Subcutaneous abdominal adipose tissue (tissue), 5 donors: ENCODE measurements around the gene GGACT.

ENCODE experiments used
- H3K27ac ChIP-seq: one replicate; pipeline ENCODE4 v1.7.0; 2013; ENCODE audit warnings: low read depth, mild to moderate bottlenecking, inconsistent platforms, low read length, moderate library complexity
- H3K27me3 ChIP-seq, 5 donors: one replicate each; pipeline ENCODE4 v1.7.0; 2013; ENCODE audit warnings: low read length in 5 of 5, inconsistent platforms in 1 of 5; ENCODE audit not compliant: control insufficient read depth in 5 of 5, insufficient read depth in 4 of 5
- H3K36me3 ChIP-seq, 5 donors: one replicate each; pipeline ENCODE4 v1.7.0; 2013; ENCODE audit warnings: low read length in 5 of 5; ENCODE audit not compliant: control insufficient read depth in 5 of 5, insufficient read depth in 5 of 5
- H3K4me1 ChIP-seq, 5 donors: one replicate each; pipeline ENCODE4 v1.7.0; 2013; ENCODE audit warnings: low read length in 5 of 5, mild to moderate bottlenecking in 3 of 5, moderate library complexity in 1 of 5; ENCODE audit not compliant: control insufficient read depth in 5 of 5, insufficient read depth in 5 of 5
- H3K4me3 ChIP-seq, 5 donors: one replicate each; pipeline ENCODE4 v1.7.0; 2013; ENCODE audit warnings: low read length in 5 of 5, low read depth in 1 of 5
- H3K9ac ChIP-seq, 5 donors: one replicate each; pipeline ENCODE4 v1.7.0; 2013; ENCODE audit warnings: low read length in 5 of 5, mild to moderate bottlenecking in 4 of 5, moderate library complexity in 3 of 5
- H3K9me3 ChIP-seq, 5 donors: one replicate each; pipeline ENCODE4 v1.7.0; 2013; ENCODE audit warnings: low read length in 5 of 5; ENCODE audit not compliant: control insufficient read depth in 5 of 5
- donor health status: healthy.
- donor health status: healthy.
- donor health status: healthy.
- donor health status: healthy.
- donor health status: healthy.

Gene GGACT

DNA sequence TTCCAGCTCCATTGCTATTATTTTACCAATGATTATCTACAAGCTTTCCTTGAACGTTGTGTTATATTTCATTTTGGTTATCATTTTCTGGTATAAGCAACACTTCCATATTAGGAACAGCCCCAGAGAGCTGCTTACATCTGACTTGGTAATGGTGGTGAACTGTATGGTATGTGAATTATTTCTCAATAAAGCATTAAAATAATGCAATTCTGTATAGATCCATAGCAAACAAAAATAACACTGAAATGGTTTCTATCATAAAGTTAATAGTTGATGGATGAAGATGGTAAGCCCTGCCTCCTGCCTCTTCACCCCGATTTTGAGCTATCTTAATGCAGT lies 27.5 kb downstream of the GGACT start:
- no peaks in the 10 kb centered on the region for H3K27me3 ChIP-seq
- peaks cover 0 to 6% (median 5%) of the 10 kb centered on the region in 5 donors for H3K9me3 ChIP-seq
- no peaks in the 10 kb centered on the region for H3K4me1 ChIP-seq
- H3K27ac ChIP-seq: no peak overlapping the region
- H3K9ac ChIP-seq: no peak overlapping the region
- H3K4me3 ChIP-seq: no peak overlapping the region
- H3K36me3 ChIP-seq: no peaks in the 10 kb centered on the region

- Histone ChIP-seq H3K9me3 (peaks cover 0 to 1% (median under 1%) of the 10 kb centered on the region in 5 donors), H3K27me3 (no peaks in the 10 kb centered on the region), H3K9ac (no peak overlapping the region), H3K27ac (no peak overlapping the region), H3K4me3 (no peak overlapping the region), H3K4me1 (no peaks in the 10 kb centered on the region), H3K36me3 (no peaks in the 10 kb centered on the region)
Observed at GRCh38 chr13:100560498-100561157, 28.0 kb downstream of the GGACT start.

GRCh38 chr13:100559886-100560285 lies 28.7 kb downstream of the GGACT start:
- no peak overlapping the region for H3K4me3 ChIP-seq
- no peak overlapping the region for H3K9ac ChIP-seq
- no peaks in the 10 kb centered on the region for H3K27me3 ChIP-seq
- no peak overlapping the region for H3K27ac ChIP-seq
- H3K36me3 ChIP-seq: no peaks in the 10 kb centered on the region
- no peaks in the 10 kb centered on the region for H3K4me1 ChIP-seq
- no peaks in the 10 kb centered on the region for H3K9me3 ChIP-seq

DNA sequence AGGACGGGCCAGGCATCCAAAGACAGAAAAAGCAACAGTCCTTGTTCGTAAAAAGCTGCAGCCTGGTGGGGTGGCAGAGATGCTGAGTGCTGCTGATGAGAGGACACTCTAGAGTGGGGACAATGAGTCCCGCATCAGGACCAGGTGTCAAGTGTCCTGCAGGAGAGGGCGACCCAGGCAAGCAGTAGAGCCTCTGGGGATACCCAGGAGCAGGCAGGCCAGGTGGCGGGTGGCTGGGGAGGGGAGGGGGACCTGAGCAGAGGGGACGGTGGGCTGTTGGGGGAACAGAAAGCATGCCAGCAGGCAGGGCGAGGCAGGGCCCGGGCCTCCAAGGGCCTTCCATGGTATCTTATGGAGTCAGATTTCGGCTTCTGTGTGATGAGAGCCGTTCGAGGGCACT lies 35.8 kb downstream of the GGACT start:
- no peak overlapping the region for H3K4me3 ChIP-seq
- H3K4me1 ChIP-seq: peaks cover 0 to 15% (median 9%) of the 10 kb centered on the region in 5 donors
- no peaks in the 10 kb centered on the region for H3K27me3 ChIP-seq
- H3K27ac ChIP-seq: no peak overlapping the region
- peaks cover 0 to 2% (median 0%) of the 10 kb centered on the region in 5 donors for H3K36me3 ChIP-seq
- no peak overlapping the region for H3K9ac ChIP-seq
- no peaks in the 10 kb centered on the region for H3K9me3 ChIP-seq

- Histone ChIP-seq H3K4me1 (peaks cover 0 to 20% (median 14%) of the 10 kb centered on the region in 5 donors), H3K36me3 (peaks cover 0 to 2% (median 0%) of the 10 kb centered on the region in 5 donors), H3K9ac (no peak overlapping the region), H3K4me3 (no peak overlapping the region), H3K9me3 (no peaks in the 10 kb centered on the region), H3K27me3 (no peaks in the 10 kb centered on the region), H3K27ac (no peak overlapping the region)
Observed at GRCh38 chr13:100549316-100549715, 39.3 kb downstream of the GGACT start.

DNA sequence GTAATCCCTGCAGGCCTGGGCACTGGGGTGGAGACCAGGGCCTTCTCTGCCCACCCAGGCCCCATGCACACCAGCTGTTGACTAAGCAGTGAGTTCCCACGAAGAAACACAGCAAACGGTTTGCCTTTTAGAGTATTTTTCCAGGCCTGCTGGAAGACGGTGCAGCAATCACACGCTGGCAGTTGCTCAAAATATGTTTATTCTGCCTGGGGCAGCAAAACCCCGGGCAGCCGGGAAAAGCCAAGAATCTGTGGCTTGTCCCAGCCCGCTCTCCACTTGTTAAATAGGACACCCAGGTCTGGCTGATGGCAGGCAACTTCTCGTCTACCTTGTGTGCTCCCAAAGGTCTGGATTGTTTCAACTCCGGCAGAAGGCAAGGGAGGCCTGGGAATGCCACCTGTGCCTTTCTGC lies 40.8 kb downstream of the GGACT start:
- Histone ChIP-seq H3K4me3 (no peak overlapping the region), H3K9me3 (no peaks in the 10 kb centered on the region), H3K4me1 (peaks cover 2 to 24% (median 14%) of the 10 kb centered on the region in 5 donors), H3K27ac (peak overlapping the region; percentile 14), H3K27me3 (no peaks in the 10 kb centered on the region), H3K36me3 (no peaks in the 10 kb centered on the region), H3K9ac (peak overlapping the region in 2 of 5 donors; percentile 36 to 38)

DNA sequence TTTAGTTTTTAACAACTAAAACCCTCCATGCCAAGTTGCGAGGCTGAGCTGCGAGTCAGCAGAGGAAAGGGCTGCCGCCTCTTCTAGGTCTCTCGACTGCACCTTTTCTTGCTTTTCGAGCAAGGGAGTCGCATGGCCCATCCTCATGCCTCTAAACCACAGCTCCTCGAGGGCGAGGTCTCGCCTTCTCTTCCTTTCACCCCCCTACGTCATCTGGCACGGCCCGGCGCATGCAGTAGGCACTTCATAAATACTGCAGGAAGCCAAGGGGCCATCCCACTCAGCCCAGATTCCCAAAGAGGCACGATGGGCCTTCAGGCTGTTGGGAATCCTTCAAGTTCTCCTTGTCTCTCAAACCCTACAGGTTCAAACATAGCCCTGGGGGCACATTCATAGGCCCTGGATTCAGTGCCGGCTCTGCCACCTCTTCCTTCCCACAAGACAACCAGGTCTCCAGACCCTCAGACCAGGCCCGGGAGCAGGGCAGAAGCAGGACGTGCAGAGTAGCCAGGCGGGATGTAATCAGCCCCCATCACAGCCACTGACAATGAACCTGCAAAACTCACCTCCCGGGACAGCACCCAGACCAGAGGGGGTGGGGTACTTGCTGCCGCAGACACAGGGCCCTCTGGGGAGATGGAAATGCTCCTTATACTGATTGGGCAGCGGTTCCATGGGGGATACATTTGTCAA lies 41.7 kb downstream of the GGACT start:
- H3K4me1 ChIP-seq: peaks cover 2 to 24% (median 14%) of the 10 kb centered on the region in 5 donors
- no peak overlapping the region for H3K9ac ChIP-seq
- no peak overlapping the region for H3K27ac ChIP-seq
- H3K36me3 ChIP-seq: no peaks in the 10 kb centered on the region
- H3K27me3 ChIP-seq: no peaks in the 10 kb centered on the region
- no peaks in the 10 kb centered on the region for H3K9me3 ChIP-seq
- H3K4me3 ChIP-seq: no peak overlapping the region

GRCh38 chr13:100545684-100546061 lies 42.9 kb downstream of the GGACT start:
- Histone ChIP-seq H3K36me3 (no peaks in the 10 kb centered on the region), H3K9ac (no peak overlapping the region), H3K4me1 (peaks cover 2 to 24% (median 13%) of the 10 kb centered on the region in 5 donors)

DNA sequence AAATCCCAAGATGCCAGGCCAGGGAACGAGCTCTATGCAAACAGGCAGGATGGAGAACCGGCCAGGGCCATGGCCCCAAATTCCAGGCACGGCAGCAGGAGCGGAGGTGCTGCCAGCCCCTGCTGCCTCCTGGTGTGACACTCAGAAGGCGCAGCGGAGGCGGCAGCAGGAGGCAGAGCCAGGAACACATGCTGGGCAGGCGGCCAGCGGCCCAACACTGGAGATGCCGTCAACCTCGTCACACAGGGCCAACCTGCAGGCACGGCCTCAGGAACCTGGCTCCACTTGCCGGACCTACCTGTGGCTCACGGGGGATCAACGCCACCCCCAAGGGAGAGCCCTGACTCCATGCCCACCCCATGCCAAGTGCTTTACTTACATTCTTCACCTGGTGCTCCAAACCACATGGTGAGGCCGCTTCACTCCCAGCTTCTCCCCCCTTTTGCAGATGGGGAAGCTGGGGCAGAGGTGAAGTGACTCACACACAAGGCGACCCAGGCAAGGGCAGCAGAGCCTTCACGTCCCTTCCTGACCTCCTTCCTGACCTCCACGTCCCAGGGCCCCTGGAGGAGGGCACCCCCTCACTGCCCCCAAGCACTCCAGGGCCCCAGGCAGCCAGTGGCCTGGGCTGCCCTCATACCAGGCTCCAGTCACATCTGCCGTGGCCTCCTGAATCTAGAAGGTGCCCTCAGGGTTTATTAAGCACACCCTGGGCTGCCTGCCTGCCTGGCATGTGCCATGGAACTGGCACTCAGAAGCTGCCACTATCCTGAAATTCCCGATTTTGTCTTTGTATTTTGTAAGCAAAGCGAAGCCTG lies 43.5 kb downstream of the GGACT start:
- H3K27me3 ChIP-seq: no peaks in the 10 kb centered on the region
- no peak overlapping the region for H3K27ac ChIP-seq
- no peaks in the 10 kb centered on the region for H3K9me3 ChIP-seq
- peaks cover 2 to 20% (median 13%) of the 10 kb centered on the region in 5 donors for H3K4me1 ChIP-seq
- H3K4me3 ChIP-seq: peak overlapping the region in 3 of 5 donors; percentile 39 to 58 (median 51)
- H3K9ac ChIP-seq: peak overlapping the region in 1 of 5 donors; percentile 49
- H3K36me3 ChIP-seq: no peaks in the 10 kb centered on the region

More at GRCh38 chr13:100545684-100546061, 42.9 kb downstream of the GGACT start:
- Histone ChIP-seq H3K9me3 (no peaks in the 10 kb centered on the region), H3K4me3 (no peak overlapping the region), H3K27me3 (no peaks in the 10 kb centered on the region), H3K27ac (no peak overlapping the region)
